HEK293T (cell line): ENCODE measurements around the gene IP6K3.

Experiments
- ARNT ChIP-seq: fragments of 450-650 bp; IDR thresholded peaks from 2 replicates; pipeline ENCODE4 v1.6.1; 2017; ENCODE audit warnings: mild to moderate bottlenecking
- BHLHE40 ChIP-seq: fragments of 450-650 bp; IDR thresholded peaks from 2 replicates; pipeline ENCODE4 v1.6.1; 2016; ENCODE audit warnings: mild to moderate bottlenecking, moderate library complexity, borderline replicate concordance
- CTBP1 ChIP-seq: fragments of 450-650 bp; IDR thresholded peaks from 2 replicates; pipeline ENCODE4 v1.6.1; 2016; ENCODE audit warnings: borderline replicate concordance
- FOXA1 ChIP-seq: fragments of 450-650 bp; IDR thresholded peaks from 2 replicates; pipeline ENCODE4 v1.6.1; 2016; ENCODE audit warnings: mild to moderate bottlenecking
- FOXK2 ChIP-seq: fragments of 450-650 bp; IDR thresholded peaks from 2 replicates; pipeline ENCODE4 v1.6.1; 2016; ENCODE audit warnings: mild to moderate bottlenecking
- FOXM1 ChIP-seq: fragments of 450-650 bp; IDR thresholded peaks from 2 replicates; pipeline ENCODE4 v1.6.1; 2017; ENCODE audit warnings: mild to moderate bottlenecking, borderline replicate concordance
- L3MBTL2 ChIP-seq: fragments of 450-650 bp; conservative IDR thresholded peaks from 2 replicates; pipeline ENCODE4 v1.6.1; 2016; ENCODE audit warnings: mild to moderate bottlenecking
- LEF1 ChIP-seq: fragments of 450-650 bp; IDR thresholded peaks from 2 replicates; pipeline ENCODE4 v1.6.1; 2017; ENCODE audit warnings: mild to moderate bottlenecking, borderline replicate concordance
- SP1 ChIP-seq: fragments of 450-650 bp; IDR thresholded peaks from 2 replicates; pipeline ENCODE4 v1.6.1; 2017
- SUZ12 ChIP-seq: fragments of 450-650 bp; IDR thresholded peaks from 2 replicates; pipeline ENCODE4 v1.6.1; 2016; ENCODE audit warnings: mild to moderate bottlenecking

DNA sequence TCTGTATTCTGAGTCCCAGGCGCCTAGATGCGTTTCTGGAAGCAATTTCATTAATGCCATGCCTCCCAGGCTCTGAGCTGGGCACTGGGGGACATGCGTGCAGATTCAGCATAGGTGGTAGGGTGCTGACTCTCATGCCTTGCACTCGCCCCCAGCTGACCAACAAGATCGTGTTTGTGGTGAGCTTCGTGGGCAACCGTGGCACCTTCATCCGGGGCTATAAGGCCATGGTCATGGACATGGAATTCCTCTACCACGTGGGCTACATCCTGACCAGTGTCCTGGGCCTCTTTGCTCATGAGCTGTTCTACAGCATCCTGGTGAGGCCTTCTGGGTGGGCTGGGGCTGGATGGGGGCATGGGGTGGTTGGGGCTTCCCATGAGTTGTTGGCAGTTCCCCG lies 56.8 kb downstream of the IP6K3 start:
- TF ChIP-seq L3MBTL2: no peak
- no peak for TF ChIP-seq ARNT
- no peak for TF ChIP-seq FOXK2
- no peak for TF ChIP-seq BHLHE40
- TF ChIP-seq SUZ12: no peak
- TF ChIP-seq CTBP1: no peak
- no peak for TF ChIP-seq FOXM1
- no peak for TF ChIP-seq LEF1
- no peak for TF ChIP-seq SP1
- no peak for TF ChIP-seq FOXA1
